ENCODE results near the gene RGS6. TPM values are rescaled to one million over a fixed set of nuclear protein-coding genes. Genes with fewer than 3 reads are reported as not detected.

Gene RGS6
- total RNA-seq, 2 donors from 2014 or later, result 1.4 to 4.7 TPM

GRCh38 chr14:72603639-72604038 lies 671.4 kb downstream of the RGS6 start:
- Histone ChIP-seq H3K4me3 (no peak overlapping the region), H3K9me3 (no peaks in the 10 kb centered on the region), H3K4me1 (ENCODE audit: control insufficient read depth in 1 of 2, low read depth in 2 of 2) (no peaks in the 10 kb centered on the region), H3K27ac (no peak overlapping the region), H3K27me3 (replicated peaks; ENCODE audit: insufficient read depth) (no peaks in the 10 kb centered on the region), H3K36me3 (no peaks in the 10 kb centered on the region)
- ATAC-seq (ENCODE audit: insufficient number of reproducible peaks, low FRiP score, low read depth), result no peak
- no peak for DNase-seq (ENCODE audit: low spot score)
- TF ChIP-seq CTCF (IDR thresholded peaks at IDR 0.05), result no peak

- H3K4me3 ChIP-seq, result no peak overlapping the region
- H3K27me3 ChIP-seq (replicated peaks; ENCODE audit: insufficient read depth), result no peaks in the 10 kb centered on the region
- H3K36me3 ChIP-seq, result no peaks in the 10 kb centered on the region
- H3K4me1 ChIP-seq (ENCODE audit: control insufficient read depth in 1 of 2, low read depth in 2 of 2), result no peaks in the 10 kb centered on the region
- H3K9me3 ChIP-seq, result no peaks in the 10 kb centered on the region
- no peak for ATAC-seq (ENCODE audit: insufficient number of reproducible peaks, low FRiP score, low read depth)
- no peak for TF ChIP-seq CTCF (IDR thresholded peaks at IDR 0.05)
- DNase-seq (ENCODE audit: low spot score), result no peak
- H3K27ac ChIP-seq, result no peak overlapping the region
Measured at GRCh38 chr14:72604133-72604532, 671.9 kb downstream of the RGS6 start.

- Histone ChIP-seq H3K27ac (no peak overlapping the region), H3K4me1 (ENCODE audit: control insufficient read depth in 1 of 2, low read depth in 2 of 2) (no peaks in the 10 kb centered on the region), H3K27me3 (replicated peaks; ENCODE audit: insufficient read depth) (no peaks in the 10 kb centered on the region), H3K4me3 (no peak overlapping the region), H3K9me3 (no peaks in the 10 kb centered on the region), H3K36me3 (no peaks in the 10 kb centered on the region)
- DNase-seq (ENCODE audit: low spot score) (no peak), ATAC-seq (ENCODE audit: insufficient number of reproducible peaks, low FRiP score, low read depth) (no peak)
- no peak for TF ChIP-seq CTCF (IDR thresholded peaks at IDR 0.05)
Measured at GRCh38 chr14:72605096-72605920, 673.1 kb downstream of the RGS6 start.

- Histone ChIP-seq H3K27me3 (replicated peaks; ENCODE audit: insufficient read depth) (no peaks in the 10 kb centered on the region), H3K27ac (no peak overlapping the region), H3K36me3 (no peaks in the 10 kb centered on the region), H3K4me1 (ENCODE audit: control insufficient read depth in 1 of 2, low read depth in 2 of 2) (no peaks in the 10 kb centered on the region), H3K9me3 (no peaks in the 10 kb centered on the region), H3K4me3 (no peak overlapping the region)
- no peak for TF ChIP-seq CTCF (IDR thresholded peaks at IDR 0.05)
- DNase-seq (ENCODE audit: low spot score) (no peak), ATAC-seq (ENCODE audit: insufficient number of reproducible peaks, low FRiP score, low read depth) (no peak)
Measured at GRCh38 chr14:72605921-72606220, 673.6 kb downstream of the RGS6 start.

GRCh38 chr14:72606879-72607278 lies 674.6 kb downstream of the RGS6 start:
- no peak for TF ChIP-seq CTCF (IDR thresholded peaks at IDR 0.05)
- H3K36me3 ChIP-seq, result no peaks in the 10 kb centered on the region
- DNase-seq (ENCODE audit: low spot score), result no peak
- ATAC-seq (ENCODE audit: insufficient number of reproducible peaks, low FRiP score, low read depth), result no peak
- H3K27me3 ChIP-seq (replicated peaks; ENCODE audit: insufficient read depth), result no peaks in the 10 kb centered on the region
- no peak overlapping the region for H3K4me3 ChIP-seq
- no peaks in the 10 kb centered on the region for H3K4me1 ChIP-seq (ENCODE audit: control insufficient read depth in 1 of 2, low read depth in 2 of 2)
- no peak overlapping the region for H3K27ac ChIP-seq
- no peaks in the 10 kb centered on the region for H3K9me3 ChIP-seq
